Gastroesophageal sphincter (tissue), 4 donors: ENCODE results near the gene CYP4F2. TPM values are rescaled to one million over a fixed set of nuclear protein-coding genes. Genes with fewer than 3 reads are reported as not detected.
"Not testable (repeated sequence)": the region's sequence is repeated elsewhere in the genome, so short reads cannot be mapped to it uniquely, and the experiment has no call there.

Experiments
- ATAC-seq: fragments of 150-250 bp; one replicate; pipeline ENCODE4 v1.9.1; 2016; ENCODE audit warnings: mild to moderate bottlenecking, moderate library complexity
- H3K27ac ChIP-seq, 4 donors: fragments of 200-600 bp; sonication (generic) in 3 of 4; 1 replicate in 3 of 4; 2 replicates in 1 of 4; pipeline ENCODE4 v1.5.1; 2016 to 2019
- H3K27me3 ChIP-seq: fragments of 200-600 bp; sonication (generic); one replicate; pipeline ENCODE4 v1.5.1; 2019
- H3K36me3 ChIP-seq, 2 donors: fragments of 200-600 bp; sonication (generic); one replicate each; pipeline ENCODE4 v1.5.1; 2019; ENCODE audit warnings: control low read depth in 1 of 2
- H3K4me1 ChIP-seq, 3 donors: fragments of 200-600 bp; sonication (generic); 1 replicate in 2 of 3; 2 replicates in 1 of 3; pipeline ENCODE4 v1.5.1; 2016 to 2019; ENCODE audit warnings: control low read depth in 2 of 3
- H3K4me3 ChIP-seq, 2 donors: fragments of 200-600 bp; sonication (generic); one replicate each; pipeline ENCODE4 v1.5.1; 2019; ENCODE audit warnings: mild to moderate bottlenecking in 1 of 2, moderate library complexity in 1 of 2
- H3K9me3 ChIP-seq, 3 donors: fragments of 200-600 bp; sonication (generic); one replicate each; pipeline ENCODE4 v1.5.1; 2017 to 2019; ENCODE audit warnings: control low read depth in 2 of 3
- EP300 ChIP-seq: sonication (generic); formaldehyde crosslinking; IDR thresholded peaks from one replicate; pipeline ENCODE4 v1.6.1; 2017; ENCODE audit warnings: antibody characterized with exemption, mild to moderate bottlenecking
- POLR2A ChIP-seq, 2 donors: fragments of 450-650 bp; IDR thresholded peaks; one replicate each; pipeline ENCODE4 v1.6.1; 2017; ENCODE audit warnings: antibody characterized with exemption in 2 of 2, mild to moderate bottlenecking in 2 of 2, moderate library complexity in 1 of 2
- POLR2AphosphoS5 ChIP-seq: sonication (generic); formaldehyde crosslinking; IDR thresholded peaks from one replicate; pipeline ENCODE4 v1.6.1; 2017; ENCODE audit warnings: antibody characterized with exemption
- whole genome bisulfite sequencing, 2 donors: methylation state at CpG; one replicate each; pipeline ENCODE4 v1.1.5; 2018; ENCODE audit warnings: low coverage in 1 of 2; 5-methylcytosine and 5-hydroxymethylcytosine counted together
- total RNA-seq, 4 donors: library from RNA; depleted of rRNA; stranded (reverse); fragments of >200 nt; gene quantifications; one replicate each; pipeline ENCODE4 v1.1.0, GENCODE V29; 2016
- TF ChIP-seq, protein P1 (sequence below), 4 experiments: fragments of 200-600 bp in 2 of 4; fragments of 450-650 bp in 2 of 4; sonication (generic) in 1 of 4; IDR thresholded peaks; one replicate each; pipeline ENCODE4 v1.5.1; 2017 to 2019; ENCODE audit warnings: antibody characterized with exemption in 4 of 4, mild to moderate bottlenecking in 2 of 4, moderate library complexity in 2 of 4

CYP4F2 gene
- total RNA-seq, 4 donors from 2014 or later, result not detected

DNA sequence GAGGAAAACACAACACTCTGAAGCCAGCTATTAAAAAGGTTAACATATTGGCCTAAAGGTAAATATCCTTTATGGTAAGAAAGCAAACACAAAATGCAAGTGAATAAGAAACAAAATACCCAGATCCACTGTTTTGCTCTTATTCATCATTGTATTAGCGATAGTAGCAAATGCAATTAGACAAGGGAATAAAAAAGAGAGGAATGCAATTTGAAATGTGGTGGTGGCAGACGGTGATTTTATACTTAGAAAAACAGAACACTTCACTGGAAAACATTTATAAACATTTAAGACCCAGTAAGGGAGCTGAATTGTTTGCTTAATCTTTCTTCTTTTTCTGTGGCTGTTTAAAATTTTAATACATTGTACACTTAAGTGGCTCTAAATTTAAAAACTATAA, 17.2 kb upstream of the CYP4F2 start:
- Histone ChIP-seq H3K27ac (no peak overlapping the region), H3K4me3 (no peak overlapping the region), H3K4me1 (peaks cover 0 to 6% (median 0%) of the 10 kb centered on the region in 3 donors), H3K9me3 (peaks cover 0 to 28% (median 0%) of the 10 kb centered on the region in 3 donors), H3K36me3 (no peaks in the 10 kb centered on the region), H3K27me3 (peaks cover 68% of the 10 kb centered on the region)
- WGBS, 2 donors, result 72 to 87% methylated on average over 2 of the region's 2 CpGs
- no peak for ATAC-seq
- TF ChIP-seq POLR2AphosphoS5, result no peak
- TF ChIP-seq, protein P1, sequence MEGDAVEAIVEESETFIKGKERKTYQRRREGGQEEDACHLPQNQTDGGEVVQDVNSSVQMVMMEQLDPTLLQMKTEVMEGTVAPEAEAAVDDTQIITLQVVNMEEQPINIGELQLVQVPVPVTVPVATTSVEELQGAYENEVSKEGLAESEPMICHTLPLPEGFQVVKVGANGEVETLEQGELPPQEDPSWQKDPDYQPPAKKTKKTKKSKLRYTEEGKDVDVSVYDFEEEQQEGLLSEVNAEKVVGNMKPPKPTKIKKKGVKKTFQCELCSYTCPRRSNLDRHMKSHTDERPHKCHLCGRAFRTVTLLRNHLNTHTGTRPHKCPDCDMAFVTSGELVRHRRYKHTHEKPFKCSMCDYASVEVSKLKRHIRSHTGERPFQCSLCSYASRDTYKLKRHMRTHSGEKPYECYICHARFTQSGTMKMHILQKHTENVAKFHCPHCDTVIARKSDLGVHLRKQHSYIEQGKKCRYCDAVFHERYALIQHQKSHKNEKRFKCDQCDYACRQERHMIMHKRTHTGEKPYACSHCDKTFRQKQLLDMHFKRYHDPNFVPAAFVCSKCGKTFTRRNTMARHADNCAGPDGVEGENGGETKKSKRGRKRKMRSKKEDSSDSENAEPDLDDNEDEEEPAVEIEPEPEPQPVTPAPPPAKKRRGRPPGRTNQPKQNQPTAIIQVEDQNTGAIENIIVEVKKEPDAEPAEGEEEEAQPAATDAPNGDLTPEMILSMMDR (IDR thresholded peaks at IDR 0.05), result no peak
- TF ChIP-seq EP300, result no peak

DNA sequence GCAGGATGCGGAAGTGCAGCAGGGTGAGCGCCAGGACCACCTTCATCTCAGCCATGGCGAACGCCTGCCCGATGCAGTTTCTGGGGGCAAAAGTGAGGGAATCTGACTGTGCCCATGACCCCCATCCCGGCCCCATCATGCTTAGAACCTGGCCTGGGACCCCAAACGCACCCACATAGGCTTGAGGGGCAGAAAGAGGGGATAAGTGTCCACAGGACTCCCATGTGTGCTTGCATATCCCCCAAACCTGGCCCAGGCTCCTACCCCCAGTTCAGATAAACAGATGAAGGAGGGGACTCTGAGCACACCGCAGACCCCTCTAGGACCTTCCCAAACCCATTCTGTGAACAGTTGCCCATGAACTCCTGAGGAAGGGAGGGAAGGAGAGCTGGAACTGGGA, 16.0 kb upstream of the CYP4F2 start:
- no peaks in the 10 kb centered on the region for H3K36me3 ChIP-seq
- WGBS, 2 donors, result 67 to 100% methylated on average over 1 of the region's 8 CpGs
- TF ChIP-seq EP300 (no peak), POLR2A (IDR thresholded peaks at IDR 0.05) (no peak)
- TF ChIP-seq, protein P1 (IDR thresholded peaks at IDR 0.05), result no peak
- H3K4me1 ChIP-seq, result peaks cover 0 to 6% (median 0%) of the 10 kb centered on the region in 3 donors
- H3K27ac ChIP-seq, result no peak overlapping the region
- no peak overlapping the region for H3K4me3 ChIP-seq
- ATAC-seq, result no peak
- H3K9me3 ChIP-seq, result peaks cover 0 to 28% (median 0%) of the 10 kb centered on the region in 3 donors
- peaks cover 77% of the 10 kb centered on the region for H3K27me3 ChIP-seq

DNA sequence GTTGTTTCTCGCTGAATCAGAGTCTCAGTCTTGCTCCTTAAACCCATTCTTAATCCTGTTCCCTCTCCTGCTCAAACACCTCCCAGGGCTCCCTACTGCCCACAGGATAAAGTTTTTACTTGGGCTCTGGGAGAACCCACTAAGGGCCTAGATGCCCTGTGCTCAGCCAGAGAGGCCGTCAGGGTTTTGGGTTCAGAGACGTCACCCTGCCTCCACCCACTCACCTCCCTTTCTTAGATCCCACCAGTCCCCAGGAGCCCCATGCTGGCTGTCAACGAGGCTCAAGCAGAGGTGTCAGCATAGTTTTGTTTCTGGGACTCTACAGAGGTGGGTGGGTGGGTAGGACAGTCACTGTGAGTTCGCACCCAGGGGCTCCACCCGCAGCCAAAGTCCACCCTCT, 15.5 kb upstream of the CYP4F2 start:
- peaks cover 76% of the 10 kb centered on the region for H3K27me3 ChIP-seq
- no peak for ATAC-seq
- peaks cover 0 to 6% (median 0%) of the 10 kb centered on the region in 3 donors for H3K4me1 ChIP-seq
- no peak overlapping the region for H3K4me3 ChIP-seq
- TF ChIP-seq, protein P1 (IDR thresholded peaks at IDR 0.05), result no peak
- TF ChIP-seq POLR2AphosphoS5 (no peak), POLR2A (IDR thresholded peaks at IDR 0.05) (no peak), EP300 (no peak)
- H3K27ac ChIP-seq, result no peak overlapping the region
- WGBS, 2 donors, result 60% methylated on average over 1 to 2 of the region's 6 CpGs
- H3K36me3 ChIP-seq, result no peaks in the 10 kb centered on the region
- H3K9me3 ChIP-seq, result peaks cover 0 to 28% (median 0%) of the 10 kb centered on the region in 3 donors

DNA sequence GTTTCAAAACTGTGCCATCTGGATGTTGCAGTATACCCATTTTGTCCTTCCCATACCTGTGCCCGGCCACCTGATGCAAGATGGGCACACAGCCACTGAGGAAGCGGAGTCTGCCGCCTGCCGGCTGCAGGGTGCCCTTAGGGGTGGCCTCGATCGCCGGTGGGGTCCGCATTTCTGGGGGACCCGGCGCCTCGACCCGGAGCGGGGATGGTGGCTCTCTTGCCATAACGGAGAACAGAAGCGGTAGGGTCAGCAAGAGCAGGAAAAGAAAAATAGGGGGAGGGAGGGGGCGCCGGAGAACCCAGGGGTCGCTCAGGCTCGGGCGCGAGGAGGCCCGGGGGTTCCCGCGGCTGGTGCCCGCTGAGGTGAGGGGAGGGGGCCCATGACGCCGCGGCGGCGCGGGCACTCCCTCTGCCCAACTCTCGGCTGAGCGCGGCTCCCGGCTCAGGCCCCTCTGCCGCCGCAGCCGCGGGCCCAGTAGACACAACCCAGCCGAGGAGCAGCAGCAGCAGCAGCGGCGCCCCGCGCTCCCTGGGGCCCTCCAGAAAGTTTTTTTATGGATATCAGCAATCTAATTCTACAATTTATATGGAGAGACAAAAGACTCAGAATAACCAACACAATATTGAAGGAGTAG, 13.8 kb upstream of the CYP4F2 start:
- WGBS, 2 donors, result no CpG with 5 or more reads among the region's 44 CpGs
- ATAC-seq, result no peak
- TF ChIP-seq POLR2AphosphoS5 (no peak), EP300 (no peak), POLR2A (IDR thresholded peaks at IDR 0.05) (no peak)
- TF ChIP-seq, protein P1 (IDR thresholded peaks at IDR 0.05), result no peak
- Histone ChIP-seq H3K4me1 (peaks cover 0 to 6% (median 0%) of the 10 kb centered on the region in 3 donors), H3K4me3 (no peak overlapping the region), H3K9me3 (peaks cover 0 to 28% (median 0%) of the 10 kb centered on the region in 3 donors), H3K27ac (no peak overlapping the region), H3K36me3 (no peaks in the 10 kb centered on the region), H3K27me3 (peaks cover 74% of the 10 kb centered on the region)

DNA sequence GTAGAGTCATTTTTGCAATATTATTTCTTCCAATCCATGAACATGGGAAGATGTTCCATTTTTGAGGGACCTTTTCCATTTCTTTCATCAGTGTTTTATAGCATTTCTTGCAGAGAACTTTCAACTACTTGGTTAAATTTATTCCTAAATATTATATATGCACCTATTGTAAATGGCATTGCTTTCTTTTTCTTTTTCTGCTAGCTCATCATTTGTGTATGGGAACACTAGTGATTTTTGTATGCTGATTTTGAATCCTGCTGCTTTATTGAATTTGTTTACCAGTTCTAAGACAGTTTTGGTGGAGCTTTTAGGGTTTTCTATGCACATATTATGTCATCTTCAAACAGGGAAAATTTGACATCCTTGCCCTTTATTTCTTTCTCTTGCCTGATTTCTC, 7.2 kb upstream of the CYP4F2 start:
- ATAC-seq, result no peak

DNA sequence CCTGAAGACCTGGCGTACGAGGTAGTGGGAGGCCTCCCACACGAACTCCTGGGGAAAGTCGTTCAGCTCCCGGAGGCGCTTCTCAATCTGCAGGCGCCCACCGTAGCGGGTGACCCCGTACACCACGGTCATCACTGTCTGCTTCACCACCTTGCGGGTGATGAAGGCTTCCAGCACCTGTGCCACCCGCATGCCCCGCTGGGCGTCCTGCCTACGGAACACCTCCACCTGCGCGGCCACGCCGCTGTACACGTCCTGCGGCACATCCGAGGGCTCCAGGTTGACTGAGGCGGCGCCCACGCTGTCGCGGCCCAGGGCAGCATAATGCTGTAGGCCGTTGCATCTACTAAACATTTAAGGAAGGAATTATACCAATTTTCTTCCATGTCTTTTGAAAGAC, 5.0 kb upstream of the CYP4F2 start:
- not testable (repeated sequence) for H3K4me1 ChIP-seq, ATAC-seq, H3K9me3 ChIP-seq, H3K36me3 ChIP-seq, H3K4me3 ChIP-seq, H3K27ac ChIP-seq
- 98% methylated on average over 6 of the region's 29 CpGs; no CpG with 5 or more reads in 1 of the 2 donors for WGBS, 2 donors
- H3K27me3 ChIP-seq, result peaks cover 71% of the 10 kb centered on the region

More for the DNA sequence above, 7.2 kb upstream of the CYP4F2 start:
- no peaks in the 10 kb centered on the region for H3K4me1 ChIP-seq
- no peak overlapping the region for H3K27ac ChIP-seq
- H3K4me3 ChIP-seq, result no peak overlapping the region
- peaks cover 64% of the 10 kb centered on the region for H3K27me3 ChIP-seq
- no peaks in the 10 kb centered on the region for H3K9me3 ChIP-seq
- no peaks in the 10 kb centered on the region for H3K36me3 ChIP-seq
- TF ChIP-seq POLR2A (IDR thresholded peaks at IDR 0.05), result no peak
- TF ChIP-seq, protein P1 (IDR thresholded peaks at IDR 0.05), result no peak
- no peak for TF ChIP-seq EP300
- no peak for TF ChIP-seq POLR2AphosphoS5
